Liver (tissue), 3 donors: Measurements from ENCODE around the gene PCDHB12.
"Not testable (repeated sequence)": the region's sequence is repeated elsewhere in the genome, so short reads cannot be mapped to it uniquely, and the experiment has no call there.

Experiments used
- HNF4A ChIP-seq, 2 donors: conservative IDR thresholded peaks; 2 replicates each; pipeline ENCODE4 v1.6.1; 2016; ENCODE audit warnings: antibody characterized with exemption in 2 of 2, mild to moderate bottlenecking in 2 of 2
- RXRA ChIP-seq, 2 donors: IDR thresholded peaks; 2 replicates each; pipeline ENCODE4 v1.6.1; 2017 to 2018; ENCODE audit warnings: antibody characterized with exemption in 2 of 2, mild to moderate bottlenecking in 1 of 2
- SP1 ChIP-seq: IDR thresholded peaks from 2 replicates; pipeline ENCODE4 v1.6.1; 2018; ENCODE audit warnings: antibody characterized with exemption, mild to moderate bottlenecking
- TAF1 ChIP-seq: conservative IDR thresholded peaks from 2 replicates; pipeline ENCODE4 v1.6.1; 2016; ENCODE audit warnings: antibody characterized with exemption, mild to moderate bottlenecking
- YY1 ChIP-seq: IDR thresholded peaks from 2 replicates; pipeline ENCODE4 v1.6.1; 2016; ENCODE audit warnings: antibody characterized with exemption, mild to moderate bottlenecking
- TF ChIP-seq, protein P1 (sequence below): fragments of 150-350 bp; IDR thresholded peaks from 2 replicates; pipeline ENCODE4 v1.5.1; 2017; ENCODE audit warnings: improper control_type of control experiment, low read depth, low read length; ENCODE audit not compliant: missing input control
- TF ChIP-seq, protein P2 (sequence below): IDR thresholded peaks from 2 replicates; pipeline ENCODE4 v1.6.1; 2016; ENCODE audit warnings: antibody characterized with exemption, mild to moderate bottlenecking
- TF ChIP-seq, protein P3 (sequence below): IDR thresholded peaks from 2 replicates; pipeline ENCODE4 v1.6.1; 2016; ENCODE audit warnings: antibody characterized with exemption
- donor health status: healthy.
- donor health status: healthy.

DNA sequence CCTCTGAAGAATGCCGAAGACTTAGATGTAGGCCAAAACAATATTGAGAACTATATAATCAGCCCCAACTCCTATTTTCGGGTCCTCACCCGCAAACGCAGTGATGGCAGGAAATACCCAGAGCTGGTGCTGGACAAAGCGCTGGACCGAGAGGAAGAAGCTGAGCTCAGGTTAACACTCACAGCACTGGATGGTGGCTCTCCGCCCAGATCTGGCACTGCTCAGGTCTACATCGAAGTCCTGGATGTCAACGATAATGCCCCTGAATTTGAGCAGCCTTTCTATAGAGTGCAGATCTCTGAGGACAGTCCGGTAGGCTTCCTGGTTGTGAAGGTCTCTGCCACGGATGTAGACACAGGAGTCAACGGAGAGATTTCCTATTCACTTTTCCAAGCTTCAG is 6.1 kb downstream of the PCDHB12 start:
- TF ChIP-seq, protein P1, sequence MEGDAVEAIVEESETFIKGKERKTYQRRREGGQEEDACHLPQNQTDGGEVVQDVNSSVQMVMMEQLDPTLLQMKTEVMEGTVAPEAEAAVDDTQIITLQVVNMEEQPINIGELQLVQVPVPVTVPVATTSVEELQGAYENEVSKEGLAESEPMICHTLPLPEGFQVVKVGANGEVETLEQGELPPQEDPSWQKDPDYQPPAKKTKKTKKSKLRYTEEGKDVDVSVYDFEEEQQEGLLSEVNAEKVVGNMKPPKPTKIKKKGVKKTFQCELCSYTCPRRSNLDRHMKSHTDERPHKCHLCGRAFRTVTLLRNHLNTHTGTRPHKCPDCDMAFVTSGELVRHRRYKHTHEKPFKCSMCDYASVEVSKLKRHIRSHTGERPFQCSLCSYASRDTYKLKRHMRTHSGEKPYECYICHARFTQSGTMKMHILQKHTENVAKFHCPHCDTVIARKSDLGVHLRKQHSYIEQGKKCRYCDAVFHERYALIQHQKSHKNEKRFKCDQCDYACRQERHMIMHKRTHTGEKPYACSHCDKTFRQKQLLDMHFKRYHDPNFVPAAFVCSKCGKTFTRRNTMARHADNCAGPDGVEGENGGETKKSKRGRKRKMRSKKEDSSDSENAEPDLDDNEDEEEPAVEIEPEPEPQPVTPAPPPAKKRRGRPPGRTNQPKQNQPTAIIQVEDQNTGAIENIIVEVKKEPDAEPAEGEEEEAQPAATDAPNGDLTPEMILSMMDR, result not testable (repeated sequence)
- not testable (repeated sequence) for TF ChIP-seq HNF4A (conservative IDR thresholded peaks at IDR 0.05); TAF1; YY1; SP1; RXRA (IDR thresholded peaks at IDR 0.05)
- TF ChIP-seq, protein P2, sequence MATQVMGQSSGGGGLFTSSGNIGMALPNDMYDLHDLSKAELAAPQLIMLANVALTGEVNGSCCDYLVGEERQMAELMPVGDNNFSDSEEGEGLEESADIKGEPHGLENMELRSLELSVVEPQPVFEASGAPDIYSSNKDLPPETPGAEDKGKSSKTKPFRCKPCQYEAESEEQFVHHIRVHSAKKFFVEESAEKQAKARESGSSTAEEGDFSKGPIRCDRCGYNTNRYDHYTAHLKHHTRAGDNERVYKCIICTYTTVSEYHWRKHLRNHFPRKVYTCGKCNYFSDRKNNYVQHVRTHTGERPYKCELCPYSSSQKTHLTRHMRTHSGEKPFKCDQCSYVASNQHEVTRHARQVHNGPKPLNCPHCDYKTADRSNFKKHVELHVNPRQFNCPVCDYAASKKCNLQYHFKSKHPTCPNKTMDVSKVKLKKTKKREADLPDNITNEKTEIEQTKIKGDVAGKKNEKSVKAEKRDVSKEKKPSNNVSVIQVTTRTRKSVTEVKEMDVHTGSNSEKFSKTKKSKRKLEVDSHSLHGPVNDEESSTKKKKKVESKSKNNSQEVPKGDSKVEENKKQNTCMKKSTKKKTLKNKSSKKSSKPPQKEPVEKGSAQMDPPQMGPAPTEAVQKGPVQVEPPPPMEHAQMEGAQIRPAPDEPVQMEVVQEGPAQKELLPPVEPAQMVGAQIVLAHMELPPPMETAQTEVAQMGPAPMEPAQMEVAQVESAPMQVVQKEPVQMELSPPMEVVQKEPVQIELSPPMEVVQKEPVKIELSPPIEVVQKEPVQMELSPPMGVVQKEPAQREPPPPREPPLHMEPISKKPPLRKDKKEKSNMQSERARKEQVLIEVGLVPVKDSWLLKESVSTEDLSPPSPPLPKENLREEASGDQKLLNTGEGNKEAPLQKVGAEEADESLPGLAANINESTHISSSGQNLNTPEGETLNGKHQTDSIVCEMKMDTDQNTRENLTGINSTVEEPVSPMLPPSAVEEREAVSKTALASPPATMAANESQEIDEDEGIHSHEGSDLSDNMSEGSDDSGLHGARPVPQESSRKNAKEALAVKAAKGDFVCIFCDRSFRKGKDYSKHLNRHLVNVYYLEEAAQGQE, result not testable (repeated sequence)
- TF ChIP-seq, protein P3, sequence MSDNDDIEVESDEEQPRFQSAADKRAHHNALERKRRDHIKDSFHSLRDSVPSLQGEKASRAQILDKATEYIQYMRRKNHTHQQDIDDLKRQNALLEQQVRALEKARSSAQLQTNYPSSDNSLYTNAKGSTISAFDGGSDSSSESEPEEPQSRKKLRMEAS, result not testable (repeated sequence)
